ENCODE data around the gene TMEM190.

The TMEM190 gene

DNA sequence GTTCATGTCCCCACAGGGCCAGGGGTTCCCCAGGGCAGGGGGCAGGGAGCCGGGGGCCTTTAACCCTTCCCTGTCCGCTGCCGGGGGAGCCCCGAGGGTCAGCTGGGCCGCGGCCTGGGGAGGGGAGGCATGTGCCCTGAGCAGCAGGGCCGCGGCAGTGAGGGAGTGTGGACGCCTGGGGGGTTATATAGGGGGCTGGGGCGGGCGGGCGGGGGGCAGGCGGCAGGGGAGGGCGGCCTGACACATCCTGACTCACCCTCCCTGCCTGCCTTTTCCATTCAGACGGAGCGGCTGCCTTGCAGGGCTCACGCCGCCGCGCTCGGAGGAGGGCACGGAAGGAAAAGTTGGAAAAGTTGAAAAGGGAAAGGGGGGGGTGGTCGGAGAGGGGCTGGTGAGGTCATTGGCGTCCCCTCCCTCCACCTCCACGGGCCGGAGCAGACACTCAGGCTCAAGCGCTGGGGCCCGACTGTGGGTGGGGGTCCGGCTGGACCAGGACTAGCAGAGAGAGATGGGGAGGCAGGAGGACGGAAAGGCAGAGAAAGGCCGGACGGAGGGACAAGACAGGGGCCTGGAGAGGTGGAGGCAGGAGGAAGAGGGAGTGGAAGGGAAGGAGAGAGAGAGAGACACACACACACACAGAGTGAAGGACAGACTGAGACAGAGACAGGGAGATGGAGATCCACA lies 6.2 kb upstream of the TMEM190 start, which contains the start of gene IL11:
TSS of gene IL11 (minus strand) at position 159 of the 684 bp plus-strand sequence. CDS start at position 6, 153 bp downstream.
- no peak for DNase-seq

DNA sequence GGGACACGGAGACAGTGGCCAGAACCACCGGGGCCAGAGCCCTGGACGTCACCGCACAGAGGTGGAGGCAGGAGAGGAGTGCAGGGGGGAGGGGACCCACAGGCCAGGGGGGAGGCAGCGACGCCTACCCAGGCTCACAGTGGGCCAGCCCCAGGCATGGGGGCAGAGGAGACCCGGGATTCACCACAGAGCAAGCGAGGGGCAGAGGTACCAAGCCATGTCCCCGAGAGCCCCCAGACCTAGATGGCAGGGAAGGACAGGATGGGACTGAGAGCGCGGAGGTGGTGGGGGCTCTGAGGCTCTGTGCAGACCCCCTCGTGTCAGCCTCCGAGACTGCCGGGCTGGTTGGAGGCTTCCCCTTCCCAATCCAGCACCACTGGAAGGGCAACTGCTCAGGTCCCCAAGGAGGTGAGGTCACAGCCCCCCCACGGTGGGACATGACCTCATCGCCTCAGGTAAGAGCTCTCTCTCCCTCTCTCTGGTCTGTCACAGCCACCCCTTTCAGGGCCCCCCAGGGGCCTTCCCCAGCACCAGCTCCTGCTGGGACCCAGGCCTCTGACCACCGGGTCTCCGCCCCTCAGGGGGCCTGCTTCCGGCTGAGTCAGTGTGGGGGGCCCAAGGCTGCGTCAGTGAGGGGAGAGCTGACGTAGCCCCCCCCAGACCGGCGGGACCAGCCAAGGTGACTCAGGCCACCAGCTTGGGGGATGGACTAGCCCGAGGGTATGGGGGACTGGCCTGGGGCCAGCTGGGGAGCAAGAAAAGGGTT lies 4.1 kb upstream of the TMEM190 start:
- no peak for DNase-seq

DNA sequence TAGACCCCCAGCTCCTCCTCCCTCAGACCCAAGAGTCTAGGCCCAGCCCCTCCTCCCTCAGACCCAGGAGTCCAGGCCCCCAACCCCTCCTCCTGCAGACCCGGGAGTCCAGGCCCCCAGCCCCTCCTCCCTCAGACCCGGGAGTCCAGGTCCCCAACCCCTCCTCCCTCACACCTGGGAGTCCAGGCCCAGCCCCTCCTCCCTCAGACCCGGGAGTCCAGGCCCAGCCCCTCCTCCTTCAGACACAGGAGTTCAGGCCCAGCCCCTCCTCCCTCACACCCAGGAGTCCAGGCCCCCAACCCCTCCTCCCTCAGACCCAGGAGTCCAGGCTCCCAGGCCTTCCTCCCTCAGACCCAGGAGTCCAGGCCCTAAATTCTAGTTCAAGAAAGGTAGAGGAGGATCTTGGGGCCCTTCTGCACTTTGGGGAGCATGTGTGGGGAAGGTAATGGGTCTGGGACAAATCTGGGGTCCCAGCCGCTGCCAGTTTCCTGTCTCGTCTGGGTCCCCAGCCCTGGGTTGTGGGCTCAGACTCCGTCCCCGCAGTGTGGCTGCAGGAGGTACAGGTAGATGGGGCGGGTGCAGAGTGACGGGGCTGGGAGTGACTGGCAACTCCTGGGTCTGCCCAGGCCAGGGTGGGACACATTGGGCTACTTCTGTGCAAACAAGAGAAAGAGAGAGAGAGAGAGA lies 3.2 kb upstream of the TMEM190 start:
- DNase-seq: no peak

DNA sequence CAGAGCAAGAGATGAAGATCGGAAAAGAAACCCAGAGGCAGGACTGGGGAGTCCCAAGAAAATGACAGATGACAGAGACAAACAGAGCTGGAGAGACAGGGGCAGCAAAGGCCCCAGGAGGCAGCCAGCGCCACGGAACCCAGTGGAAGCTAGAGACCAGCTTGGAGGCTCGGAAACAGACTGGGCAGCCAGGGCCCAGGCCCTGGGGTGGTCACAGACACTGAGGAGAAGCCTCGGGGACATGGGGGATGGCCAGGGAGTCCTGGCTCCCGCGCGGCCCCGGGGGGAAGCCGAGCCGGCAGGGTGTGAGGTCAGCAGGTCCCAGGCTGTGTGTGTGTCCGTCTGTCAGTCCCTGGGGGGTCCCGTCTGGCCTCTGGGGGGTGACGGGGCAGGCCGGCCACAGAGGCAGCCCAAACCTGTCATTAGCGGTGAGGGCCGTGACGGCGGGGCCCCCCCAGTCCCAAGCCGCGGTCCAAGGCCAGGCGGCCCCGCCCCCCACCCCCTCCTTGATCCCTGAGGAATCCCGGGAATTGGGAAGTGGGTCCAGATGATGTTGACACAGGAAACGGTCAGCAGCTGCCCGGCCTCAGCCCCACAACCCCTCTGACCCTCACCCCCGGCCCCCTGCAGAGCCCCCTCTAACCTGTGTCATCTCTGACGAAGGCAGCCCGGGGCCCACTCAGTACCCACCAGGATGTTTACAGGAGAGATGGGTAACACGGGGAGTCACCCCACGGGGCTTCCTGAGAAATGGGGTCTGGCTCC lies 2.5 kb upstream of the TMEM190 start:
- DNase-seq: peak; percentile 51

DNA sequence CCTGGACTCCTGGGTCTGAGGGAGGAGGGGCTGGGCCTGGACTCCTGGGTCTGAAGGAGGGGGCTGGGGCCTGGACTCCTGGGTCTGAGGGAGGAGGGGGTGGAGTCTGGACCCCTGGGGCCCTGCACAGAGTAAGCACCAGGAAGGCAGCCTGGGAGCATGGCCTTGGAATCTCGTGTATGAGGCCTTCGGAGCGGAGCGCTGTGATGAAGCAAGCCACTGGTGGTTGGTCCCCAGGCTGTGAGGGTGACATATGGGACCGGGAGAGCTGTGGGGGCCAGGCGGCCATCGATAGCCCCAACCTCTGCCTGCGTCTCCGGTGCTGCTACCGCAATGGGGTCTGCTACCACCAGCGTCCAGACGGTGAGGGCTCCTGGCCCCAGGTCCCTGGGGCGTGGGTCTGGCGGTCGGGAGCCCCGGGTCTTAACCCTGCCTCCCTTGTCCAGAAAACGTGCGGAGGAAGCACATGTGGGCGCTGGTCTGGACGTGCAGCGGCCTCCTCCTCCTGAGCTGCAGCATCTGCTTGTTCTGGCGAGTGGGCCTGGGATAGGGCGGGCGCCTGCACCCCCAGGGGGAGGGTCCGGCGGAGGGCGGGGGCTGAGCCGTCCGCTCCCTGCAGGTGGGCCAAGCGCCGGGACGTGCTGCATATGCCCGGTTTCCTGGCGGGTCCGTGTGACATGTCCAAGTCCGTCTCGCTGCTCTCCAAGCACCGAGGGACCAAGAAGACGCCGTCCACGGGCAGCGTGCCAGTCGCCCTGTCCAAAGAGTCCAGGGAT lies 918 bp downstream of the TMEM190 start:
- DNase-seq: peak; percentile 52

DNA sequence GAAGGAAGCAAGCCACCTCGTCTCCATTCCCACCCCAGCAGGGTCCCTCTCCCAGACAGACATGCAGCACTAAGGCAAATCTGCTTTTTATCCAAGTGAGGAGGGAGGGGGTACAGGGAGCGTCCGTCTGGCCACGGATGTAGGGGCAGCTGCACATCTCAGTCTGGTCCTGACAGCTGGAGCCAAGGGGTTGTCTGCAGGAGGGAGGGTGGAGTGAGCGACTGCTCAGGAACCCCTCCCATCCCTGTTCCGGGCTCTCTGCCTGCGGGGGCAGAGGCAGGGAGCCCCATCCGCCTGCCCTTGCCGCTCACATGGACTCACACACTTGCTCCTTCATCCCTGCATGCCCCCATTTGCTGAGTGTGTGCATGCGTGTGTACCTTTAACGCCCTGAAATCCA lies 2.5 kb downstream of the TMEM190 start:
- DNase-seq: no peak

DNA sequence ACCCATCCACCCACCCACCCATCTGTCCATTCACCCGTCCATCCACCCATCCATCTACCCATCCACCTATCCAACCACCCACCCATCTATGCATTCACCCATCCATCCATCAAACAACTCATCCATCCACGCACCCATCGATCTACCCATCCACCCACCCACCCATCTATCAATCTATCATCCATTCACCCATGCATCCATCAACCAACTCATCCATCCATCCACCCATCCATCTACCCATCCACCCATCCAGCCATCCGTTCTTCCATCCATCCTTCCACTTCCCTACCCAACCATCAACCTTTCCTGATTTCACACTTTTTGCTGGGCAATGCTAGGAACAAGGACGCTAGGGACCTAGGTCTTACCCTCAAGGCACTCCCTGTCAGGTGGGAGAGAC lies 5.4 kb downstream of the TMEM190 start:
- no peak for DNase-seq

DNA sequence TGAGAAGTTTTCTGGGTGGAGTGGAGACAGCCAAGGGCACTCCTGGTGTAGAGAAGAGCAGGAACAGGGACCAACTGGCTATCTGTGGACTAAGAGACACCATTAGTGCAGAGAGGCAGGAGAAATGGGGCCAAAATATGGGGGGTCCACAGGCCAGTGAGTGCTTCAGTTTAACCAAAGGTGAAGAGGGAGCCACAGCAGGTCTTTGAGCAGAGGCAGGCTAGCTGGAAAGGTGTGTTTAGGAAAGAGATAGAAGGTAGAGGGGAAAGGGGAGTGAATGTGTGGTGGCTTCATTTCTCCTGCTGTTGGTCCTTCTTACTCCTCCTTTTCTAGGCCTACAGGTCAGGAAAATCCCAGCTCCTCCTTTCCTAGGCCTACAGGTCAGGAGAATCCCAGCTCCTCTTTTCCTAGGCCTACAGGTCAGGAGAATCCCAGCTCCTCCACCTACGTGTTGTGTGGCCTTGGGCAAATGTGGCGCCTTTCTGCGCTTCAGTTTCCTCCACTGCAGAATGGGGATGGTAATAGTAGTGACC lies 6.0 kb downstream of the TMEM190 start:
- no peak for DNase-seq

DNA sequence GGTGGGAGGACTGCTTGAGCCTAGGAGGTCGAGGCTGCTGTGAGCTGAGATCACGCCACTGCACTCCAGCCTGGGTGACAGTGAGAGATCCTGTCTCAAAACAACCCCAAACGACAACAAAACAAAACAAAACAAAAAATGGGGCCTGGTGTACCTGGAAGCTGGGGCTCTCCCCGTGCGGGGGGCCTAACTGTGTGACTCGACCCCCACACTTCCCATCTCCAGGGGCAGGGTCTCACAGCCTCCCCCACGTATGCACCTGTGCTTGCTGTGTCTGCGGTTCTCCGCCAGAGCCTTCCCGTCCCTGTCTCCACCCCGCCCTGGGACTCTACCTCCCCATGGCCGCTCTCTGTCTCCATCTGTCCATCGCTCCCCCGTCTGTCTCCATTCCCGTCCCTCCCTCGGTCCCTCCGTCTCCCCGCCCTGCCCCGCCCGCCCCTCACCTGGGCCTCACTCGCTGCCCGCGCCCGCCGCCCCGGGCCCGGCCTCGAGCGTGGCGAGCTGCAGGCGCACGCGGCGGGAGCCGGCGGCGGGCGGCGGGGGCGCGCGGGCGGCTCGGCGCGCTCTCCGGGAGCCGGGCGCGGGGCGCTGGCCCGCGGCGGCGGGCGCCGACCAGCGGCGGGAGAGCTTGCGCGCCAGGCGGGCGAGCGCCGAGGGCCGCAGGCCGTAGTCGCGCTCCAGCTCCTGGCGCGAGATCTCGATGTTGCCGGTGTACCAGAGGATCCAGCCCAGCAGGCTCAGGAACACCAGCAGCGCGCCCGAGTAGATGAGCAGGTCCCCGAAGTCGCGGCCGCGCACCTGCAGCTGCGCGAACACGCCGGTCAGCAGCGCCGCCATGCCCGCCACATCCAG lies 6.9 kb downstream of the TMEM190 start:
- peak; percentile 82 for DNase-seq

DNA sequence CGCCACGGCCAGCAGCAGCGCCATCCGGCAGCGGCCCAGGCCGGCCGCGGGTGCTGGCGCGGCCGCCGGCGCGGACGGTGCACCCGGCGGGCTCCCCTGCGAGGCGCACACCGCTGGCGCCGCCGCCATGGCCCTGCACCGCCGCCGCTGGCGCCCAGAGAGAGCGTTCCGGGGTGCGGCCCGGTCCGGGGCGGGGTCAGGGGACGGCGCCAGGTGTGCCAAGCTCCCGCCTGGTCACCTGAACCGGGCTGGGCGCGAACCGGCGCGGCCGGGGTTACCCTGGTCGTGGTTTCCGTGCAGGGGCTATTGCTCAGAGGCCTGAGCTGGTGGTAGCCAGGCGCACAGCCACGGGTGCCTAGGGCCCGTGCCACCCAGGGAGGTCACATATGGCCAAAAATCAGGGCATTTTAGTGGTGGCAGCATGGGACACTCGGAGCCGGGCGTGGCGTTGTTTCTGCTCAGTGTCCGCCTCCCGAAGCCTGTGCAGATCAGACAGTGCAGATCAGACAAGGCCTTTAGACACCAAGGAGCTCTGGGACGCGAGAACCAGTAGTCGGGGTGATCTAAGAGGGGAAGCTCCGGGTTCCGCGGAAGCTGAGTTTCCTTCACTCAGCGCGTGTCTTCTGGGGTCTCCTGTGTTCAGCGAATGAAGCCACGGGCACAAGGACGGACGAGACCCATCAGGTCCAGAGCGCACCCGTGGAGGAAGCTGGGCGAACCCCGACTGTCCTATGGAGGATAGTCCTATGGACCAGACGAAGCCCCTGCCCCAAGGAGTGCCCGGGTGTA lies 7.7 kb downstream of the TMEM190 start, which contains the start of gene TMEM238:
TSS of gene TMEM238 (minus strand) at position 162 of the 789 bp plus-strand sequence. CDS start at position 129, 33 bp downstream.
- DNase-seq: peak; percentile 72

DNA sequence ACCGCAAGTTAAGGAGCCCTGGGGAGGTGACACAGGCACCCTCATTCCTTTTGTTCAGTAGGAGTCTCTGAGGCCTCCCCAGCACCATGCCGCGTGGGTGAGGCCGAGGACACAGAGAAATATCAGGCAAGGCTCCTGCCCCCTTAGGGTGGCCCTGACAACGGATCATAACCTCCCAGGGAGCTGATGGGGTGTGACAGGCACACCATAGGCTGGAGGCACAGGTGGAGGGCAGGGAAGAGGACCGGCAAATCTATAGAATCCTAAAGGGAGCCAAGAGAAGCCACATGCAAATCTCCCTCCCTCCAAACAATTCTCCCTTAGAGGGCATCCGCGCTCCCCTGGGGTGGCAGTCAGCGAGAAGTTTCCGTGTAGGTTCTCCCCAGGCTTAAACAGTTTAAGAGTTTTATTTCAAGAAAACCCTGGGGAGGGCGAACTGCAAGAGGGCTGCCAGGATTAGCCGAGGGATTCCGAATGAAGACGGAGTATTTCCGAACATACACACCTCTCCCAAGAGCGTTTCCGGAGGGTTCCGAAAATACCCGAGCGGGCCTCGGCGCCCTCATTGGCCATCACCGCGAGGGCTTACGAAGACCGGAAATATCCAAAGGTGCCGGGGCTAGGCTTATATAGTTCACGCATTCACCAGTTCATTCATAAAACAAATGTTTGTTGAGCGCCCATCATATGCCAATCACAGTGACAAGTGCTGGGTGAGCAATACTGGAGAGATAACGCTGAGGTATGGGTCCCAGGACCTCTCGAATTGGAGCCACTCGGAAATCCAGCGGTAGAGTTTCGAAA lies 8.5 kb downstream of the TMEM190 start:
- DNase-seq: peak; percentile 99

DNA sequence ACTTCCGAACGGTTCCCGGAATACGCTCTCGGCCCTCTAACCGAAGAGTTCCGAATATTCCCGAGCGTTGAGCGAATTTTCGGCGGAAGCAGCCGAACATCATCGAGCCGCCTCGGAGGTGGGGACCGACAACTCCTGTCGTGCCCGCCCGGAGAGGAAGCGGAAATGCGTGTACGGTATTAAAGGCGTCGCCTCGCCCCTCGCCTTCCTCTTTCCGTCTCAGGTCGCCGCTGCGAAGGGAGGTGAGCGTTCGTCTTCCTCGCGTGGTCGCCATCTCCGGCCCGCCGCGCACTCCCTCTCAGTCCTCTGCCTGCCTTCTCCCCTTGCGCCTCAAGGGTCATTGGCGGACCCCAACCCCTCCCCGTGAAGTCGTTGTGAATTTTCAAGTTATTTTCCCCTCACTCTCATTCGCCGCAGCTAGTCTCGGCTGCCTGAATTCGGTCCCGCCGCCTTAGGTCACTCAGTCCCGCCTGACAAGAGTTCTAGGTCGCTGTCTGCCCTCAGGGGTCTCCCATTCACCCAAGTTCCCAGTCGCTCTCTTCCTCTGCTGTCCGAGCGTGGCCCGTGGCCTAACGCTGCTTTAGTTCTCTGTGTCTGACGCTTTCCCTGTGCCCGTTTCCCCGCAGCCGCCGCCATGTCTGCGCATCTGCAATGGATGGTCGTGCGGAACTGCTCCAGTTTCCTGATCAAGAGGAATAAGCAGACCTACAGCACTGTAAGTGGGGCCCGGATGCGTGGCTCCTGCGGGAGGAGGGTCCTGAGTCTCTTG lies 9.3 kb downstream of the TMEM190 start, which contains the start of gene RPL28:
TSS of gene RPL28 (plus strand) at position 209 of the 769 bp plus-strand sequence. CDS start at position 635, 426 bp downstream.
- no peak for DNase-seq

DNA sequence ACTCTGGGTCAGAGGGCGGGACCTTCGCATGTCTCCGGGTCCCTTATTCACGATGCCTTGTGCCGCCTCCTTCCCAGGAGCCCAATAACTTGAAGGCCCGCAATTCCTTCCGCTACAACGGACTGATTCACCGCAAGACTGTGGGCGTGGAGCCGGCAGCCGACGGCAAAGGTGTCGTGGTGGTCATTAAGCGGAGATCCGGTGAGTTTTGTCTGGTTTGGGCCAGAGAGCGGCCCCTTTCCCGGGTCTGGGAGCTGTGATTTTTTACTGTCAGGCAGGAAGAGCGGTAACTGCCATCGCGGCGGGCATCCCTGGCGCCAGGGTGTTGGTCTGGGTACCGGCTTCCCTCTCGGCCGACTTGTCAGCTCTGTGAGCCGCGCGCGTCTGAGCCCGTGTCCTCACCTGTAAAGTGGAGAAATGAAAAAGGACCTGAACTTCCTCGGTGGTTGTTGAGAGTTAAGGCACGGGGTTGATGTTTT lies 9.9 kb downstream of the TMEM190 start:
- DNase-seq: no peak

DNA sequence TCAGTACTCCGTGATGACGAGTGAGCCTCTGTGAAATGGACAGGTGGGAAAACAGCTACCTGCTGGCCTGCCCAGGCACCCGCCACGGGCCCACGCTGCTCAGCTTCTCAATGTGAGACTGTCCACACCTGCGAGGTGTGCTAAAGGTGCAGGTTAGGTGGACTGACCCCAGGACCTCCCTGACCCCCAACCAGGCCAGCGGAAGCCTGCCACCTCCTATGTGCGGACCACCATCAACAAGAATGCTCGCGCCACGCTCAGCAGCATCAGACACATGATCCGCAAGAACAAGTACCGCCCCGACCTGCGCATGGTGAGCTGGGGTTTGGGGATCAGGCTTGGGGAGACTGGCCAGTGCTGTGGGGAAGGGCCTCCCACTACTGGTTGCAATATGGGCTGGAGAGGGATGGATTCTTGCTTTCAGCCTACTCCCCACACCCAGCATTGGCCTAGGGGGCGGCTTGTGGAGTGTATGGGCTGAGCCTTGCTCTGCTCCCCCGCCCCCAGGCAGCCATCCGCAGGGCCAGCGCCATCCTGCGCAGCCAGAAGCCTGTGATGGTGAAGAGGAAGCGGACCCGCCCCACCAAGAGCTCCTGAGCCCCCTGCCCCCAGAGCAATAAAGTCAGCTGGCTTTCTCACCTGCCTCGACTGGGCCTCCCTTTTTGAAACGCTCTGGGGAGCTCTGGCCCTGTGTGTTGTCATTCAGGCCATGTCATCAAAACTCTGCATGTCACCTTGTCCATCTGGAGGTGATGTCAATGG lies 11.3 kb downstream of the TMEM190 start:
- DNase-seq: no peak

DNA sequence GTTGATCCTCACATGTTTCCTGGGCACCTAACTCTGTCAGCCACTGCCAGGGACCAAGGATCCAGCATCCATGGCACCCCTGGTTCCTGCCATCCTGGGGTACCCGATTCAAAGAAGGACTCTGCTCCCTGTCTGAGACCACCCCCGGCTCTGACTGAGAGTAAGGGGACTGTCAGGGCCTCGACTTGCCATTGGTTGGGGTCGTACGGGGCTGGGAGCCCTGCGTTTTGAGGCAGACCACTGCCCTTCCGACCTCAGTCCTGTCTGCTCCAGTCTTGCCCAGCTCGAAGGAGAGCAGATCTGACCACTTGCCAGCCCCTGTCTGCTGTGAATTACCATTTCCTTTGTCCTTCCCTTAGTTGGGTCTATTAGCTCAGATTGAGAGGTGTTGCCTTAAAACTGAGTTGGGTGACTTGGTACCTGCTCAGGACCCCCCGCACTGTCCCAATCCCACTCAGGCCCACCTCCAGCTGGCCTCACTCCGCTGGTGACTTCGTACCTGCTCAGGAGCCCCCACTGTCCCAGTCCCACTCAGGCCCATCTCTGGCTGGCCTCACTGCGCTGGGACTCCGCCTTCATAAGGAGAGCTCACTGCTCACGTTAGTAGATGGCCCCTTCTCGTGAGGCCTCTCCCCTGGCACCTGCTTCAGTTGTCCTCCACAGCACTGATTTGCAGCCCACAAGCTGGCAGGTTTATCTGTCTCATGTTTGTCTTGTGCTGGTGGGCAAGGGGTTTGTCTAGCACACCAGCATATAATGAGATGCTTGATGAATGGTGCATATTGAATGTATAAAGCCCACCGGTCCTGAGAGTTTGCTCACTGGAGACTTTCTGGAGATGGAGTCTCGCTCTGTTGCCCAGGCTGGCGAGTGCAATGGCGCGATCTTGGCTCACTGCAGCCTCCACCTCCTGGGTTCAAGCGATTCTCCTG lies 13.0 kb downstream of the TMEM190 start:
- no peak for DNase-seq

Measured in right kidney (tissue), 1 donor.